Gastroesophageal sphincter (tissue), 3 donors: ENCODE measurements around the gene ORAI2.

Experiments used
- EP300 ChIP-seq: sonication (generic); formaldehyde crosslinking; IDR thresholded peaks from one replicate; pipeline ENCODE4 v1.6.1; 2017; ENCODE audit warnings: antibody characterized with exemption, mild to moderate bottlenecking
- POLR2A ChIP-seq, 2 donors: fragments of 450-650 bp; IDR thresholded peaks; one replicate each; pipeline ENCODE4 v1.6.1; 2017; ENCODE audit warnings: antibody characterized with exemption in 2 of 2, mild to moderate bottlenecking in 2 of 2, moderate library complexity in 1 of 2
- POLR2AphosphoS5 ChIP-seq: sonication (generic); formaldehyde crosslinking; IDR thresholded peaks from one replicate; pipeline ENCODE4 v1.6.1; 2017; ENCODE audit warnings: antibody characterized with exemption
- TF ChIP-seq, protein P1 (sequence below), 4 experiments: fragments of 200-600 bp in 2 of 4; fragments of 450-650 bp in 2 of 4; sonication (generic) in 1 of 4; IDR thresholded peaks; one replicate each; pipeline ENCODE4 v1.5.1; 2017 to 2019; ENCODE audit warnings: antibody characterized with exemption in 4 of 4, mild to moderate bottlenecking in 2 of 4, moderate library complexity in 2 of 4

DNA sequence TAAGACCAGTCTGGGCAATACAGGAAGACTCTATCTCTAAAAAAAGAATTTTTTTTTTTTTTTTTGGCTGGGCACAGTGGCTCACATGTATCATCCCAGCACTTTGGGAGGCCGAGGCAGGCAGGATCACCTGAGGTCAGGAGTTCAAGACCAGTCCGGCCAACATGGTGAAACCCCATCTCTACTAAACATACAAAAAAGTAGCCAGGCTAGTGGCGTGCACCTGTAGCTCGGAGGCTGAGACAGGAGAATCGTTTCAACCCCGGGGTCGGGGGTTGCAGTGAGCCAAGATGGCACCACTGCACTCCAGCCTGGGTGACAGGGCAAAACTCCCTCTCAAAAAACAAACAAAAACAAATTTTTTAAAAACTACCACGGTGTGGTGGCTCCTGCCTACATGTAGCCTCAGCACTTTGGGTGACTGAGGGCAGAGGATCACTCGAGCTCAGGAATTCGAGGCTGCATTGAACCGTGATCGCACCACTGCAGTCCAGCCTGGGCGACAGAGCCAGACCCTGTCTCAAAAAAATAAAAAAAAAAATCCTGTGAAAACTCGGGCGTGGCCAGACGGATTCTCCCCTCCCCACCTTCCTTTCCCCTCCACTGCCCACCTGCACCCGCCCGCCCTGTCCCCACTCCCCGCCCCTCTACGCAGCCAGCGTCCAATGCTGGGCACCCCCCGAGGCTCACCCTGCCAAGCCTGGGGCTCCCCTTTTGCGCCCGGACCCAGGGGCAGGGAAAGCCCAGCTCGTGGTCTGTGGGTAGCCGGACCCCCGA is 745 bp upstream of the ORAI2 start:
- TF ChIP-seq, protein P1, sequence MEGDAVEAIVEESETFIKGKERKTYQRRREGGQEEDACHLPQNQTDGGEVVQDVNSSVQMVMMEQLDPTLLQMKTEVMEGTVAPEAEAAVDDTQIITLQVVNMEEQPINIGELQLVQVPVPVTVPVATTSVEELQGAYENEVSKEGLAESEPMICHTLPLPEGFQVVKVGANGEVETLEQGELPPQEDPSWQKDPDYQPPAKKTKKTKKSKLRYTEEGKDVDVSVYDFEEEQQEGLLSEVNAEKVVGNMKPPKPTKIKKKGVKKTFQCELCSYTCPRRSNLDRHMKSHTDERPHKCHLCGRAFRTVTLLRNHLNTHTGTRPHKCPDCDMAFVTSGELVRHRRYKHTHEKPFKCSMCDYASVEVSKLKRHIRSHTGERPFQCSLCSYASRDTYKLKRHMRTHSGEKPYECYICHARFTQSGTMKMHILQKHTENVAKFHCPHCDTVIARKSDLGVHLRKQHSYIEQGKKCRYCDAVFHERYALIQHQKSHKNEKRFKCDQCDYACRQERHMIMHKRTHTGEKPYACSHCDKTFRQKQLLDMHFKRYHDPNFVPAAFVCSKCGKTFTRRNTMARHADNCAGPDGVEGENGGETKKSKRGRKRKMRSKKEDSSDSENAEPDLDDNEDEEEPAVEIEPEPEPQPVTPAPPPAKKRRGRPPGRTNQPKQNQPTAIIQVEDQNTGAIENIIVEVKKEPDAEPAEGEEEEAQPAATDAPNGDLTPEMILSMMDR (IDR thresholded peaks at IDR 0.05), result no peak
- TF ChIP-seq POLR2A (IDR thresholded peaks at IDR 0.05) (no peak), POLR2AphosphoS5 (no peak), EP300 (no peak)
